MM.1S (cell line): ENCODE data around the gene MKLN1.

Experiments
- CTCF ChIP-seq: fragments of 300-600 bp; sonication (generic); IDR thresholded peaks from 2 replicates; pipeline ENCODE4 v1.5.1; 2016; ENCODE audit warnings: antibody characterized with exemption, low read length, mixed read lengths
- EZH2 ChIP-seq: fragments of 300-600 bp; sonication (generic); optimal IDR thresholded peaks from 2 replicates; pipeline ENCODE3; 2017; ENCODE audit warnings: low read depth, mild to moderate bottlenecking, antibody characterized with exemption, low read length, mixed read lengths
- EZH2phosphoT487 ChIP-seq: fragments of 300-600 bp; sonication (generic); IDR thresholded peaks from 2 replicates; pipeline ENCODE4 v1.6.1; 2018; ENCODE audit warnings: antibody characterized with exemption, low read length

DNA sequence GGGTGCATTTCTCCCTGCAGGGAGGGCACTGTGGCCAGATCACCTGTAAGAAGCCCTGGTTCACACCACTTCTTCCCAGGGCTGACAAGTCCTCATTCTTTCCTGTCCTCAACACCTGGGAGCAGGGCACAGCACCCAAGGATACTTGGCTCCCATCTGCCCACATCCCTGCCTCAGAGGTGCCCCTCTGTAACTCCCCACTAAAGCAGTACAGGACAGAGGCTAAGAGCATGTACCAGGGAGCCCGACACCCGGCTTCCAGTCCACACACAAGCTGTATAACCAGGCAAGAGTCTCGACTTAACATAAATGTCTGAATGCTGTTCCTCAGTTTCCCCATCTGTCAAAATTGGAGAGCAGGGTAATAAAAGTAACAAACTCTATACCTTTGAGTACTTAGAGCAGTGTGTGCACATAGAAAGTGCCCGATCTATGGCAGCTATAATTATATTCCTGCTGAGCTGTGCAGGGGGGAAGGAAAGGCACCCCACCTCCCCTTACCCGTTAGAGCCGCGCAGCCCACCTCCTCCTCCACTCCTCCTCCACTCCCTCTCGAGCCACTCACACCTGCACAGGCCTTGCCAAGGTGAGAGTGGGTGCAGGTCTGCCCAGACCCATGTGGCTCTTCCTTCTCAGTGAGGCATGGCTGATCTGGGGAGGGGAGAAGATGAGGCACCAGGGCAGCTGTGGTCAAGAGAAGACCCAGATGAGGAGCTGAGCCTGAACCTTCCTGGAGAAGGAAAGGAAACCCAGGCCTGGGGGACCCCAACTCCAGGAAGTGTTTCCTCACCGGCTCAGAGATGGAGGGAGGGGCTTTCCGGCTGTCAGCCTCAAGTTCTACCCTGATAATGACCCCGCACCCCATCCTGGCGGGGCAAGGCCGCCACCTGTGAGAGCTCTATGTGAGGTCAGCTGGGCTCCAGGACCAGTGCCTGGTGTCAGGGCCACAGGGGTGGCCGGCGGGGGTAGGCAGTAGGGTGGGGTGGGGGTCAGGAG lies 206.2 kb downstream of the MKLN1 start:
- TF ChIP-seq CTCF: no peak
- no peak for TF ChIP-seq EZH2
- TF ChIP-seq EZH2phosphoT487: no peak
